Breast epithelium (tissue), 3 donors: ENCODE results near the gene SERINC5.

Experiments used
- POLR2AphosphoS5 ChIP-seq, 3 donors: sonication (generic); formaldehyde crosslinking; IDR thresholded peaks; one replicate each; pipeline ENCODE4 v1.6.1; 2017; ENCODE audit warnings: antibody characterized with exemption in 3 of 3
- TF ChIP-seq, protein P1 (sequence below), 3 donors: fragments of 450-650 bp; IDR thresholded peaks; one replicate each; pipeline ENCODE4 v1.5.1; 2016 to 2017; ENCODE audit warnings: antibody characterized with exemption in 3 of 3, mild to moderate bottlenecking in 3 of 3, moderate library complexity in 3 of 3

- TF ChIP-seq, protein P1, sequence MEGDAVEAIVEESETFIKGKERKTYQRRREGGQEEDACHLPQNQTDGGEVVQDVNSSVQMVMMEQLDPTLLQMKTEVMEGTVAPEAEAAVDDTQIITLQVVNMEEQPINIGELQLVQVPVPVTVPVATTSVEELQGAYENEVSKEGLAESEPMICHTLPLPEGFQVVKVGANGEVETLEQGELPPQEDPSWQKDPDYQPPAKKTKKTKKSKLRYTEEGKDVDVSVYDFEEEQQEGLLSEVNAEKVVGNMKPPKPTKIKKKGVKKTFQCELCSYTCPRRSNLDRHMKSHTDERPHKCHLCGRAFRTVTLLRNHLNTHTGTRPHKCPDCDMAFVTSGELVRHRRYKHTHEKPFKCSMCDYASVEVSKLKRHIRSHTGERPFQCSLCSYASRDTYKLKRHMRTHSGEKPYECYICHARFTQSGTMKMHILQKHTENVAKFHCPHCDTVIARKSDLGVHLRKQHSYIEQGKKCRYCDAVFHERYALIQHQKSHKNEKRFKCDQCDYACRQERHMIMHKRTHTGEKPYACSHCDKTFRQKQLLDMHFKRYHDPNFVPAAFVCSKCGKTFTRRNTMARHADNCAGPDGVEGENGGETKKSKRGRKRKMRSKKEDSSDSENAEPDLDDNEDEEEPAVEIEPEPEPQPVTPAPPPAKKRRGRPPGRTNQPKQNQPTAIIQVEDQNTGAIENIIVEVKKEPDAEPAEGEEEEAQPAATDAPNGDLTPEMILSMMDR (IDR thresholded peaks at IDR 0.05) = no peak
- no peak for TF ChIP-seq POLR2AphosphoS5 (IDR thresholded peaks at IDR 0.05)
These were observed 187.1 kb downstream of the SERINC5 start for GRCh38 chr5:80068775-80069174.
